ENCODE data around the gene RANBP1. TPM values are rescaled to one million over a fixed set of nuclear protein-coding genes. Genes with fewer than 3 reads are reported as not detected.

Gene RANBP1
- total RNA-seq, 4 donors from 2014 or later: 116 to 180 (median 140) TPM

GRCh38 chr22:20128902-20129746 is 13.2 kb downstream of the RANBP1 start:
- Histone ChIP-seq H3K27ac (replicated peaks in 1 of 4) (peak overlapping the region in 2 of 4 donors; percentile 13 to 22), H3K9me3 (no peaks in the 10 kb centered on the region), H3K36me3 (peaks cover 21 to 40% (median 35%) of the 10 kb centered on the region in 4 donors), H3K4me1 (peaks cover 27 to 35% (median 31%) of the 10 kb centered on the region in 4 donors), H3K4me3 (no peak overlapping the region), H3K27me3 (no peaks in the 10 kb centered on the region)
- WGBS: 48% methylated on average over 12 of the region's 18 CpGs
- intact Hi-C loops (cut with DNase I): no loop called here
- no peak for DNase-seq (ENCODE audit: extremely low spot score)
- TF ChIP-seq POLR2AphosphoS5 (IDR thresholded peaks at IDR 0.05) (no peak), EP300 (IDR thresholded peaks at IDR 0.05) (no peak), POLR2A (IDR thresholded peaks at IDR 0.05; ENCODE audit: low read depth) (no peak)
- TF ChIP-seq, protein P1, sequence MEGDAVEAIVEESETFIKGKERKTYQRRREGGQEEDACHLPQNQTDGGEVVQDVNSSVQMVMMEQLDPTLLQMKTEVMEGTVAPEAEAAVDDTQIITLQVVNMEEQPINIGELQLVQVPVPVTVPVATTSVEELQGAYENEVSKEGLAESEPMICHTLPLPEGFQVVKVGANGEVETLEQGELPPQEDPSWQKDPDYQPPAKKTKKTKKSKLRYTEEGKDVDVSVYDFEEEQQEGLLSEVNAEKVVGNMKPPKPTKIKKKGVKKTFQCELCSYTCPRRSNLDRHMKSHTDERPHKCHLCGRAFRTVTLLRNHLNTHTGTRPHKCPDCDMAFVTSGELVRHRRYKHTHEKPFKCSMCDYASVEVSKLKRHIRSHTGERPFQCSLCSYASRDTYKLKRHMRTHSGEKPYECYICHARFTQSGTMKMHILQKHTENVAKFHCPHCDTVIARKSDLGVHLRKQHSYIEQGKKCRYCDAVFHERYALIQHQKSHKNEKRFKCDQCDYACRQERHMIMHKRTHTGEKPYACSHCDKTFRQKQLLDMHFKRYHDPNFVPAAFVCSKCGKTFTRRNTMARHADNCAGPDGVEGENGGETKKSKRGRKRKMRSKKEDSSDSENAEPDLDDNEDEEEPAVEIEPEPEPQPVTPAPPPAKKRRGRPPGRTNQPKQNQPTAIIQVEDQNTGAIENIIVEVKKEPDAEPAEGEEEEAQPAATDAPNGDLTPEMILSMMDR (IDR thresholded peaks at IDR 0.05): peak in 2 of 3 experiments; percentile 13 to 27

- intact Hi-C loops (cut with DNase I): no loop called here
Measured at GRCh38 chr22:20129747-20130014, 13.8 kb downstream of the RANBP1 start.

DNA sequence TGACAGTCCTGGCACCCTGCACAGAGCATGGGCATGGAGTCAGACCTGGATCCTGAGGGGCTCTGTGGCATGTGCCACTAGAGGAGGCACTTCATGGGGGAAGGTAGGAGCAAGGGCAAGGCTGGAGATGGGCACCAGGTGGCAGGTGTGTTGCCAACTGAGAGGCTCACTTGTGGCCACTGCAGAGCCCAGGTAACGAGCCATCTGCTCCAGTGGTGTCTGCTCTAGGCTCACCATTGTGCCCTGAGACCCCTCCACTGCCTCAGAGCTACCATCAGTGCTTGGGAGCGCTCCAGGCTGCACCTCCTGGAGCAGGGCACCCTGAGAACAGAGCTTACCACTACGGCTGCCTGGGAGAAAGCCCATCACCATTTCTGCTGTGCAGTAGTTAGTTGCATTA is 14.4 kb downstream of the RANBP1 start:
- no peak for DNase-seq (ENCODE audit: extremely low spot score)
- Histone ChIP-seq H3K36me3 (peaks cover 16 to 28% (median 23%) of the 10 kb centered on the region in 4 donors), H3K4me3 (peak overlapping the region in 3 of 4 donors; percentile 95 to 100 (median 99)), H3K27ac (replicated peaks in 1 of 4) (peak overlapping the region; percentile 89 to 99 (median 96)), H3K9me3 (no peaks in the 10 kb centered on the region), H3K27me3 (no peaks in the 10 kb centered on the region), H3K4me1 (peaks cover 39 to 47% (median 43%) of the 10 kb centered on the region in 4 donors)
- no peak for TF ChIP-seq POLR2AphosphoS5 (IDR thresholded peaks at IDR 0.05)
- TF ChIP-seq EP300 (IDR thresholded peaks at IDR 0.05): no peak
- TF ChIP-seq, protein P1 (IDR thresholded peaks at IDR 0.05): no peak
- TF ChIP-seq POLR2A (IDR thresholded peaks at IDR 0.05; ENCODE audit: low read depth): no peak
- WGBS: 57% methylated on average over 1 of the region's 3 CpGs
- intact Hi-C loops (cut with DNase I): no loop called here

More at GRCh38 chr22:20129747-20130014, 13.8 kb downstream of the RANBP1 start:
- peak overlapping the region in 2 of 4 donors; percentile 13 to 22 for H3K27ac ChIP-seq (replicated peaks in 1 of 4)
- H3K4me1 ChIP-seq: peaks cover 33 to 41% (median 36%) of the 10 kb centered on the region in 4 donors
- 94% methylated on average over 3 of the region's 3 CpGs for WGBS
- no peak for DNase-seq (ENCODE audit: extremely low spot score)
- H3K9me3 ChIP-seq: no peaks in the 10 kb centered on the region
- H3K27me3 ChIP-seq: no peaks in the 10 kb centered on the region
- H3K36me3 ChIP-seq: peaks cover 19 to 34% (median 29%) of the 10 kb centered on the region in 4 donors
- TF ChIP-seq, protein P1 (IDR thresholded peaks at IDR 0.05): no peak
- TF ChIP-seq POLR2AphosphoS5 (IDR thresholded peaks at IDR 0.05) (no peak), POLR2A (IDR thresholded peaks at IDR 0.05; ENCODE audit: low read depth) (no peak), EP300 (IDR thresholded peaks at IDR 0.05) (no peak)
- no peak overlapping the region for H3K4me3 ChIP-seq

- H3K9me3 ChIP-seq: no peaks in the 10 kb centered on the region
- peak overlapping the region; percentile 89 to 99 (median 96) for H3K27ac ChIP-seq (replicated peaks in 1 of 4)
- WGBS: 0% methylated on average over 1 of the region's 70 CpGs
- TF ChIP-seq, protein P1 (IDR thresholded peaks at IDR 0.05): peak in 1 of 3 experiments; percentile 7
- TF ChIP-seq EP300 (IDR thresholded peaks at IDR 0.05) (no peak), POLR2A (IDR thresholded peaks at IDR 0.05; ENCODE audit: low read depth) (no peak), POLR2AphosphoS5 (IDR thresholded peaks at IDR 0.05) (peak; percentile 58 to 73)
- no peaks in the 10 kb centered on the region for H3K27me3 ChIP-seq
- DNase-seq (ENCODE audit: extremely low spot score): peak; percentile 93
- H3K4me3 ChIP-seq: peak overlapping the region; percentile 69 to 100 (median 97)
- H3K36me3 ChIP-seq: peaks cover 11 to 22% (median 16%) of the 10 kb centered on the region in 4 donors
- intact Hi-C loops (cut with DNase I): no loop called here
- H3K4me1 ChIP-seq: peaks cover 46 to 53% (median 49%) of the 10 kb centered on the region in 4 donors
Measured at GRCh38 chr22:20130731-20131596, 15.1 kb downstream of the RANBP1 start.
